Germinal center (tissue), 1 donor: Measurements from ENCODE around the gene IBA57.
"Not testable (repeated sequence)": the region's sequence is repeated elsewhere in the genome, so short reads cannot be mapped to it uniquely, and the experiment has no call there.

Experiments
- DNase-seq: peaks from one replicate; pipeline ENCODE4 v3.0.0; 2012; ENCODE audit warnings: mixed read lengths, low spot score

Gene IBA57

GRCh38 chr1:228172591-228173527 is 7.3 kb downstream of the IBA57 start:
- DNase-seq = no peak

- DNase-seq = not testable (repeated sequence)
Measured at GRCh38 chr1:228173528-228174481, 8.2 kb downstream of the IBA57 start.

GRCh38 chr1:228174482-228175315 is 9.1 kb downstream of the IBA57 start:
- DNase-seq = peak; percentile 47

GRCh38 chr1:228175316-228176023 is 9.9 kb downstream of the IBA57 start:
- no peak for DNase-seq

- DNase-seq = no peak
Measured at GRCh38 chr1:228176024-228176395, 10.4 kb downstream of the IBA57 start.

- DNase-seq = no peak
Measured at GRCh38 chr1:228176461-228177182, 11.0 kb downstream of the IBA57 start.

- DNase-seq = no peak
Measured at GRCh38 chr1:228177183-228177475, 11.5 kb downstream of the IBA57 start.

GRCh38 chr1:228177721-228178710 is 12.4 kb downstream of the IBA57 start:
- DNase-seq = no peak

GRCh38 chr1:228178737-228179684 is 13.4 kb downstream of the IBA57 start:
- no peak for DNase-seq

- DNase-seq = no peak
Measured at GRCh38 chr1:228180271-228180958, 14.8 kb downstream of the IBA57 start.

GRCh38 chr1:228180959-228181644 is 15.5 kb downstream of the IBA57 start:
- DNase-seq = no peak

- no peak for DNase-seq
Measured at GRCh38 chr1:228181645-228182034, 16.0 kb downstream of the IBA57 start.

GRCh38 chr1:228182296-228183030 is 16.9 kb downstream of the IBA57 start:
- DNase-seq = no peak

GRCh38 chr1:228184152-228184551 is 18.5 kb downstream of the IBA57 start:
- DNase-seq = no peak

- no peak for DNase-seq
Measured at GRCh38 chr1:228185641-228185965, 20.0 kb downstream of the IBA57 start.

- DNase-seq = not testable (repeated sequence)
Measured at GRCh38 chr1:228188249-228188648, 22.6 kb downstream of the IBA57 start.

- no peak for DNase-seq
Measured at GRCh38 chr1:228190182-228190581, 24.6 kb downstream of the IBA57 start.
